Measurements from ENCODE around the gene PHF21A. TPM values are rescaled to one million over a fixed set of nuclear protein-coding genes. Genes with fewer than 3 reads are reported as not detected.

PHF21A gene
- total and polyA plus RNA-seq, 7 donors = 4.1 to 21.3 (median 17.2) TPM

GRCh38 chr11:46012185-46012584 is 109.1 kb downstream of the PHF21A start:
- Histone ChIP-seq H3K4me1 (no peaks in the 10 kb centered on the region), H3K4me3 (no peak overlapping the region), H3K36me3 (ENCODE audit: insufficient read depth in 1 of 2, low read depth in 1 of 2) (no peaks in the 10 kb centered on the region), H3K27me3 (ENCODE audit: insufficient read depth in 3 of 3, low read length in 2 of 3) (no peaks in the 10 kb centered on the region), H3K27ac (no peak overlapping the region), H3K9me3 (no peaks in the 10 kb centered on the region)
- ATAC-seq (no peak), DNase-seq (no peak)
- intact Hi-C loops (cut with DNase I) = no loop called here
- TF ChIP-seq, protein P1, sequence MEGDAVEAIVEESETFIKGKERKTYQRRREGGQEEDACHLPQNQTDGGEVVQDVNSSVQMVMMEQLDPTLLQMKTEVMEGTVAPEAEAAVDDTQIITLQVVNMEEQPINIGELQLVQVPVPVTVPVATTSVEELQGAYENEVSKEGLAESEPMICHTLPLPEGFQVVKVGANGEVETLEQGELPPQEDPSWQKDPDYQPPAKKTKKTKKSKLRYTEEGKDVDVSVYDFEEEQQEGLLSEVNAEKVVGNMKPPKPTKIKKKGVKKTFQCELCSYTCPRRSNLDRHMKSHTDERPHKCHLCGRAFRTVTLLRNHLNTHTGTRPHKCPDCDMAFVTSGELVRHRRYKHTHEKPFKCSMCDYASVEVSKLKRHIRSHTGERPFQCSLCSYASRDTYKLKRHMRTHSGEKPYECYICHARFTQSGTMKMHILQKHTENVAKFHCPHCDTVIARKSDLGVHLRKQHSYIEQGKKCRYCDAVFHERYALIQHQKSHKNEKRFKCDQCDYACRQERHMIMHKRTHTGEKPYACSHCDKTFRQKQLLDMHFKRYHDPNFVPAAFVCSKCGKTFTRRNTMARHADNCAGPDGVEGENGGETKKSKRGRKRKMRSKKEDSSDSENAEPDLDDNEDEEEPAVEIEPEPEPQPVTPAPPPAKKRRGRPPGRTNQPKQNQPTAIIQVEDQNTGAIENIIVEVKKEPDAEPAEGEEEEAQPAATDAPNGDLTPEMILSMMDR (IDR thresholded peaks at IDR 0.05) = no peak
- WGBS, 3 donors = 84 to 91% (median 86%) methylated on average over 2 of the region's 2 CpGs

DNA sequence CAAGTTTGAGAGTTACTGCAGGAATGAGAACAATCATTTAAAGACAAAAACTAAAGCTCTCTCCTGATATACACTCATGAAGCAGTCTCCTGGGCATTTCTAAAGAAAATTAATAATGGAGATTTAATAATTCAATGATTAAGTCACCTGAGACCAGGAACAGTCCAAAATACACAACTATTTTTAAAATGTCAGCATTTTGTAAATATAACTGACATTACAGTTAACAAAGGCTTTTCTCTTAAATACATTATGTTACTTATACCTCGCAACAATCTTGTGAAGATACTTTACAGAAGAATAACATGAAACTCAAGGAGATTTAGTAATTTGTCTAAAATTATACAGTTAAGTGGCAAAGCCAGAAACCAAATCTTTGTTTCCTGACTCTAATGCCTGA is 111.2 kb downstream of the PHF21A start:
- Histone ChIP-seq H3K36me3 (ENCODE audit: insufficient read depth in 1 of 2, low read depth in 1 of 2) (no peaks in the 10 kb centered on the region), H3K9me3 (no peaks in the 10 kb centered on the region), H3K4me3 (no peak overlapping the region), H3K4me1 (no peaks in the 10 kb centered on the region), H3K27ac (no peak overlapping the region), H3K27me3 (ENCODE audit: insufficient read depth in 3 of 3, low read length in 2 of 3) (no peaks in the 10 kb centered on the region)
- ATAC-seq (no peak), DNase-seq (no peak)
- intact Hi-C loops (cut with DNase I) = no loop called here
- WGBS, 3 donors = 94 to 96% (median 95%) methylated on average over 1 of the region's 1 CpG
- TF ChIP-seq, protein P1 (IDR thresholded peaks at IDR 0.05) = no peak

- ATAC-seq = no peak
- WGBS, 3 donors = 58 to 75% (median 60%) methylated on average over 2 of the region's 2 CpGs
- intact Hi-C loops (cut with DNase I) = loop anchor here in 1 of 2 donors (5.0 kb wide), 1 partner anchor 137 kb away; no protein-coding TSS in a partner anchor
Measured at GRCh38 chr11:46009647-46010046, 111.6 kb downstream of the PHF21A start.

GRCh38 chr11:46006418-46007070 is 114.7 kb downstream of the PHF21A start:
- H3K9me3 ChIP-seq = no peaks in the 10 kb centered on the region
- no peak overlapping the region for H3K27ac ChIP-seq
- intact Hi-C loops (cut with DNase I) = loop anchor here (2.0 to 5.0 kb wide), 3 partner anchors 42 to 164 kb away; no protein-coding TSS in a partner anchor
- no peaks in the 10 kb centered on the region for H3K27me3 ChIP-seq (ENCODE audit: insufficient read depth in 3 of 3, low read length in 2 of 3)
- no peak overlapping the region for H3K4me3 ChIP-seq
- DNase-seq (no peak), ATAC-seq (peak; percentile 65 to 93 (median 80))
- WGBS, 3 donors = 38 to 44% (median 43%) methylated on average over 5 of the region's 5 CpGs
- TF ChIP-seq, protein P1 (IDR thresholded peaks at IDR 0.05) = peak; percentile 82
- peaks cover 10% of the 10 kb centered on the region for H3K4me1 ChIP-seq
- no peaks in the 10 kb centered on the region for H3K36me3 ChIP-seq (ENCODE audit: insufficient read depth in 1 of 2, low read depth in 1 of 2)

More at GRCh38 chr11:46009647-46010046, 111.6 kb downstream of the PHF21A start:
- DNase-seq = no peak
- no peak overlapping the region for H3K27ac ChIP-seq
- no peak overlapping the region for H3K4me3 ChIP-seq
- H3K9me3 ChIP-seq = no peaks in the 10 kb centered on the region
- TF ChIP-seq, protein P1 (IDR thresholded peaks at IDR 0.05) = no peak
- H3K36me3 ChIP-seq (ENCODE audit: insufficient read depth in 1 of 2, low read depth in 1 of 2) = no peaks in the 10 kb centered on the region
- no peaks in the 10 kb centered on the region for H3K4me1 ChIP-seq
- H3K27me3 ChIP-seq (ENCODE audit: insufficient read depth in 3 of 3, low read length in 2 of 3) = no peaks in the 10 kb centered on the region

Measured in psoas muscle (tissue), 8 donors.